ENCODE measurements around the gene SRPK3.

The SRPK3 gene

DNA sequence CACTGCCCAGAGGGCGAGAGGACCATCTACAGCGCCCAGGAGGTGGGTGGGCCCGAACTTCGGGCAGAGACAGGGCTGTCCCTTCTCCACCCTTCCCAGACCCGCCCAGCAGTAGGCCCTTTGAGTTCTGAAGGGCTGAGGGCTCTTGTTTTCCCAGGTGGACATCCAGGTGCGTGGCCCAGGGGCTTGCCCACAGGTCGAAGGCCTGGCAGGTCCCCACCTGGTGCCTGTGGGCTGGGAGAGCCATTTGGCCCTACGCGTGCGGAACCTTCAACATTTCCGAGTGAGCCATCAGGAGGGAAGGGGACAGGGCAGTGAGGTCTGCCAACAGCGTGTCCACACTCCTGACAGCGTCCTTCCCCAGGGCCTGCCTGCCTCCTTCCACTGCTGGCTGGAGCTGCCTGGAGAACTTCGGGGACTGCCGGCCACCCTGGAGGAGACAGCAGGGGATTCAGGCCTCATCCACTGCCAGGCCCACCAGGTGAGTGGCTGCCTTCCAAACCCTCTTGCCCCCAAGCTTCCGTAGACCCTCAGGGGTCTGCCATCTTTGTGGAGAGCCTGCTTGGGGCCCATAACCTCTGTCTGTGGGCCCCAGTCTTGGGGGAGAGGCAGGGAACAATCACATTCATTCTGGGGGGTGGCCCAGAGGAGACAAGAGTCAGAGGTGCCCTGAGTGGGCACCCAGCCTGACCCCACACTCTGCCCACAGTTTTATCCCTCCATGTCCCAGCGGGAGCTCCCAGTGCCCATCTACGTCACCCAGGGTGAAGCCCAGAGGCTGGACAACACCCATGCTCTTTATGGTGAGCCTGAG lies 10.0 kb upstream of the SRPK3 start:
- DNase-seq (ENCODE audit: low spot score) = peak; percentile 17

DNA sequence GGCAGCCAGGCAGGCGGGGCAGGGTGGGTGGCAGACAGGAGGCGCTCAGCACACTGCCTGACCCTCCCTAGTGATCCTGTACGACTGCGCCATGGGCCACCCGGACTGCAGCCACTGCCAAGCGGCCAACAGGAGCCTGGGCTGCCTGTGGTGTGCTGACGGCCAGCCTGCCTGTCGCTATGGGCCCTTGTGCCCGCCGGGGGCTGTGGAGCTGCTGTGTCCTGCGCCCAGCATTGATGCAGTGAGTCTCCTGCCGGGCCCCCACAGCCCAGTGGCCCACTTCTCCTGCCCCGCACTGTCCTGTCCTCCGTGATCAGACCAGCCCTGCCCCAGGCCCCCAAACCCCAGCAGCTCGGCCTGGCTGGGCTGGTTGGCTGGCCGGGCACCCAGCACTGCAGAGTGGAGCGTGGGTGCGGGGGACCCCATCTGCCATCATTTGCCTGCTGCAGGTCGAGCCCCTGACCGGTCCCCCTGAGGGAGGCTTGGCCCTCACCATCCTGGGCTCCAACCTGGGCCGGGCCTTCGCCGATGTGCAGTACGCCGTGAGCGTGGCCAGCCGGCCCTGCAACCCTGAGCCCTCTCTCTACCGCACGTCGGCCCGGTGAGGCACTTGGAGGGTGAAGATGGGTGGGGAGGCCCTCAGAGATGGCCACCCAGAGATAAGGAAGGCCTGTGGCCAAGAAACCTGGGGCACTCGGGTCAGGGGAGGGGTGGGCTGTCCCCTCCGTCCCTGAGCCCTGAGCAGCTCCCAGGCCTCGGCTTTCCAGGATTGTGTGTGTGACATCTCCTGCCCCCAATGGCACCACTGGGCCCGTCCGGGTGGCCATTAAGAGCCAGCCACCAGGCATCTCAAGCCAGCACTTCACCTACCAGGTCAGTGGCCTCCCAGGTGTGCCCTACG lies 9.2 kb upstream of the SRPK3 start:
- DNase-seq (ENCODE audit: low spot score) = no peak

DNA sequence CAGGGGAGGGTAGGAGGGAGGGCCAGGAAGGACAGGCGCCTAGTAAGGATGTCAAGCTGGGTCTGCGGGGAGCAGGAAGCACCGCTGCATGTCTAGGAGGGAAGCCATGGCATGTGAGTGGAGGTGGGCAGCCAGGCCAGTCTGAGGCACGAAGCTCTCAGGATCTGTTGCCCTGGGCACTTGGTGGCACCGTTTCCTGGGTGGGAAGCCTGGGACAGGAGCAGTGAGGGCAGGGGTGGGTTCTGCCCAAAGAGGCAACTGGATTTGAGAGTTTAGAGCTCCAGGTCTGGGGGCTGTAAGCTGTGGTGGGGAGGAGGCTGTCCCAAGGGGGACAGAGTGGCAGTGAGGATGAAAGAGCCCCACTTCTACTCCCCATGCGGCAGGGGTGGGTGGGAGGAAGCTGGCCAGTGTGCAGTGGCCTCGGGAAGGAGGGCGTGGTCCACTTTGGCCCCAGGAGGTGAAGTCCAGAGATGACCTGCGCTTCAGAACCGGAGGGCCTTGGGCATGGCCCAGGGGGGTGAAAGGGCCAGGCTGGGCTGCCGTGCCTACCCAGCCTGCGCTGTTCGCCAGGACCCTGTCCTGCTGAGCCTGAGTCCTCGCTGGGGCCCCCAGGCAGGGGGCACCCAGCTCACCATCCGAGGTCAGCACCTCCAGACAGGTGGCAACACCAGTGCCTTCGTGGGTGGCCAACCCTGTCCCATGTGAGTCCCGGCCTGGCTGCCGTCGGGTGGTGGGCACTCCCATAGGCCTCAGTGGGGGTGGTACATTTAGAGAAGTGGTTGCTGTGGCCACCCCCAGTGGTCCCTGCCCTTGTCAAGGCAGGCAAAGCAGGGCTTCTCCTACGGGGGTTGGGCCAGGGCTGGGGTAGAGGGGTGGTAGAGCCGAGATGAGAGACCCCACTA lies 8.3 kb upstream of the SRPK3 start:
- no peak for DNase-seq (ENCODE audit: low spot score)

DNA sequence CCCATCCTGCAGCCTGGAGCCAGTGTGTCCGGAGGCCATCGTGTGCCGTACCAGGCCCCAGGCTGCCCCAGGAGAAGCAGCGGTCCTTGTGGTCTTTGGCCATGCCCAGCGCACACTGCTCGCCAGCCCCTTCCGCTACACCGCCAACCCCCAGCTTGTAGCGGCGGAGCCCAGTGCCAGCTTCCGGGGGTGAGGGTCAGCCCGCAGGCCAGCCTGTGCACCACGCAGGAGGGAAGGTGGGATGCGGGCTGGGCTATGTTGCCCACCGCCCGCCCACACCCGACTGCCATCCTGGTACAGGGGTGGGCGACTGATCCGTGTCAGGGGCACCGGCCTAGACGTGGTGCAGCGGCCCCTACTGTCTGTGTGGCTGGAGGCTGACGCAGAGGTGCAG lies 7.6 kb upstream of the SRPK3 start:
- no peak for DNase-seq (ENCODE audit: low spot score)

DNA sequence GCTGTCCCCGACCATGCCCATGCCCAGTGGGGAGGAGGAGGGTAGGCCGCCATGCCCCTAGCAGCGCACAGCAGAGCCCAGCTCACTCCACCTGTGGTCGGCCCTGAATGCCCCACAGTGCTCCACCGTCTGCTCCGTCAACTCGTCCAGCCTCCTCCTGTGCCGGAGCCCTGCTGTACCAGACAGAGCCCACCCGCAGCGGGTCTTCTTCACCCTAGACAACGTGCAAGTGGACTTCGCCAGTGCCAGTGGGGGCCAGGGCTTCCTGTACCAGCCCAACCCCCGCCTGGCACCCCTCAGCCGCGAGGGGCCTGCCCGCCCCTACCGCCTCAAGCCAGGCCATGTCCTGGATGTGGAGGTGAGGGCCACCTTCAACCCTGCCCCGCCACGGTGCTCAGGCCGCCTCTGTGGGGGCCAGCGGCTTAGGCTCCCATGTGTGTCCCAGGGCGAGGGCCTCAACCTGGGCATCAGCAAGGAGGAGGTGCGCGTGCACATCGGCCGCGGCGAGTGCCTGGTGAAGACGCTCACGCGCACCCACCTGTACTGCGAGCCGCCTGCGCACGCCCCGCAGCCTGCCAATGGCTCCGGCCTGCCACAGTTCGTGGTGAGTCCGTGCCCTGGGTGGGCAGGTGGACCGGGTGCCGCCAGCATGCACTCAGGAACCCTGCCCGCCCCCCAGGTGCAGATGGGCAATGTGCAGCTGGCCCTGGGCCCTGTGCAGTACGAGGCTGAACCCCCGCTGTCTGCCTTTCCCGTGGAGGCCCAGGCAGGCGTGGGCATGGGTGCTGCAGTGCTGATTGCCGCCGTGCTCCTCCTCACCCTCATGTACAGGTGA lies 6.9 kb upstream of the SRPK3 start:
- DNase-seq (ENCODE audit: low spot score) = no peak

DNA sequence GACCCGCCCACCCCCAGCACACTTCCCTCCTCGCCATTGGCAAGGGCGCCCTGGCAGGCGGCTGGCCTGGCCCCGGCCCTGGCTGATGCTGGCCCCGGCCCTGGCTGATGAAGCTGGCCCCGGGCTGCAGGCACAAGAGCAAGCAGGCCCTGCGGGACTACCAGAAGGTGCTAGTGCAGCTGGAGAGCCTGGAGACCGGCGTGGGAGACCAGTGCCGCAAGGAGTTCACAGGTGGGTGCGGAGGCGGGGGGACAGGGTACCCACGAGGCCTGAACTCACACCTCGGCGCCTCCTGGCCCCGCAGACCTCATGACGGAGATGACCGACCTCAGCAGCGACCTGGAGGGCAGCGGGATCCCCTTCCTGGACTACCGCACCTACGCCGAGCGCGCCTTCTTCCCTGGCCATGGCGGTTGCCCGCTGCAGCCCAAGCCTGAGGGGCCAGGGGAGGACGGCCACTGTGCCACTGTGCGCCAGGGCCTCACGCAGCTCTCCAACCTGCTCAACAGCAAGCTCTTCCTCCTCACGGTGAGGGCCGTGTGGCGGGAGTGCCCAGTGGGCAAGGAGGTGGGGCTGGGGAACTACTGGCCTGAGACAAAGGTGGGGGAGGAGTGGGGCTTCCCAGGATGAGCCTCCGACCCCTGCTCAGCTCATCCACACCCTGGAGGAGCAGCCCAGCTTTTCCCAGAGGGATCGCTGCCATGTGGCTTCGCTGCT lies 6.1 kb upstream of the SRPK3 start:
- DNase-seq (ENCODE audit: low spot score) = no peak

DNA sequence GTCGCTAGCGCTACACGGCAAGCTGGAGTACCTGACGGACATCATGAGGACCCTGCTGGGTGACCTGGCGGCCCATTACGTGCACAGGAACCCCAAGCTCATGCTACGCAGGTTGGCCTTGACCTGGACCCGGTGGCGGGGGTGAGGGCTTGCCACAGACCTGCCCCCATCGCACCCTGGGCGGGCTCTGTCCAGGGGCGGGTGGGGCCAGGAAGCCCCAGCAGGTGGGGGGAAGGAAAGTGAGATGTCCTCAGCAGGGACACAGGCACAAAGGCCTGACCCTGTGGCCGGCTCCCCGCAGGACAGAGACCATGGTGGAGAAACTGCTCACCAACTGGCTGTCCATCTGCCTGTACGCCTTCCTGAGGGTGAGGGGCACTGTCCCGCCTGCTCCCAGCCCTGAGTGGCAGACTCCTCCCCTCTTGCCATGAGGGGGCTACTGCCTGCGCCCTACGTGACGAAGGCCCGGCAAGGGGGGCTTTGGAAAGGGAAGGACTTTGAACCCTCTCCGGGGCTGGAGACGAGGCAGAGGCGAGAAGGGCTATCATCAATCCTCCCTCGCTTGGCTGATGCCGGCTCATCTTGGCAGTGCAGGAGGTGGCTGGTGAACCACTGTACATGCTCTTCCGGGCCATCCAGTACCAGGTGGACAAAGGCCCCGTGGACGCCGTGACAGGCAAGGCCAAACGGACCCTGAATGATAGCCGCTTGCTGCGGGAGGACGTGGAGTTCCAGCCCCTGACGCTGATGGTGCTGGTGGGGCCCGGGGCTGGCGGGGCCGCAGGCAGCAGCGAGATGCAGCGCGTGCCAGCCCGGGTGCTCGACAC lies 5.3 kb upstream of the SRPK3 start:
- no peak for DNase-seq (ENCODE audit: low spot score)

DNA sequence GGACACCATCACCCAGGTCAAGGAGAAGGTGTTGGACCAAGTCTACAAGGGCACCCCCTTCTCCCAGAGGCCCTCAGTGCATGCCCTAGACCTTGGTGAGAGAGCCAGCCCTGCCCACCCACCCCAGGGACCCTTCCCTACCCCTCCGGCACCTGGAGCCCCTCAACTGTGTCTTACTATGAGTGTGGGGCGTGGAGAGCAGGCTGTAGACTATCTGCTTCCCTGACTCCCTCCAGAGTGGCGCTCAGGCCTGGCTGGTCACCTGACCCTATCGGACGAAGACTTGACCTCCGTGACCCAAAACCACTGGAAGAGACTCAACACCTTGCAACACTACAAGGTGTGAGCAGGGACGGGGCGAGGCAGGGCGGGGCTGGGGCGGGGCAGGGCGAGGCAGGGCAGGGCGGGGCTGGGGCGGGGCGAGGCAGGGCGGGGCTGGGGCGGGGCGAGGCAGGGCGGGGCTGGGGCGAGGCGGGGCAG lies 4.7 kb upstream of the SRPK3 start:
- no peak for DNase-seq (ENCODE audit: low spot score)

DNA sequence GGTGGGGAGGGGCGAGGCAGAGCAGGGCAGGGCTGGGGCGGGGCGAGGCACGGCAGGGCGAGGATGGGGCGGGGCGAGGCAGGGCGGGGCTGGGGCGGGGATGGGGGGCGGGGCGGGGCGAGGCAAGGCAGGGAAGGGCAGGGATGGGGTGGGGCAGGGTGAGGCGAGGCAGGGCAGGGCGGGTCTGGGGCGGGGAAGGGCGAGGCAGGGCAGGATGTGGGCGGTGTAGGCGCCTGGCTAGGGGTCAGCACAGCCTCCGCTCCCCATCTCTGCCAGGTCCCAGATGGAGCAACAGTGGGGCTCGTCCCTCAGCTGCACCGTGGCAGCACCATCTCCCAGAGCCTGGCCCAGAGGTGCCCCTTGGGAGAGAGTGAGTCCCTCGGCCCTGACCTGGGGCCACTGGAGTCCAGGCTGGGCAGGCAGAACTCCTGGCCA lies 4.2 kb upstream of the SRPK3 start:
- no peak for DNase-seq (ENCODE audit: low spot score)

DNA sequence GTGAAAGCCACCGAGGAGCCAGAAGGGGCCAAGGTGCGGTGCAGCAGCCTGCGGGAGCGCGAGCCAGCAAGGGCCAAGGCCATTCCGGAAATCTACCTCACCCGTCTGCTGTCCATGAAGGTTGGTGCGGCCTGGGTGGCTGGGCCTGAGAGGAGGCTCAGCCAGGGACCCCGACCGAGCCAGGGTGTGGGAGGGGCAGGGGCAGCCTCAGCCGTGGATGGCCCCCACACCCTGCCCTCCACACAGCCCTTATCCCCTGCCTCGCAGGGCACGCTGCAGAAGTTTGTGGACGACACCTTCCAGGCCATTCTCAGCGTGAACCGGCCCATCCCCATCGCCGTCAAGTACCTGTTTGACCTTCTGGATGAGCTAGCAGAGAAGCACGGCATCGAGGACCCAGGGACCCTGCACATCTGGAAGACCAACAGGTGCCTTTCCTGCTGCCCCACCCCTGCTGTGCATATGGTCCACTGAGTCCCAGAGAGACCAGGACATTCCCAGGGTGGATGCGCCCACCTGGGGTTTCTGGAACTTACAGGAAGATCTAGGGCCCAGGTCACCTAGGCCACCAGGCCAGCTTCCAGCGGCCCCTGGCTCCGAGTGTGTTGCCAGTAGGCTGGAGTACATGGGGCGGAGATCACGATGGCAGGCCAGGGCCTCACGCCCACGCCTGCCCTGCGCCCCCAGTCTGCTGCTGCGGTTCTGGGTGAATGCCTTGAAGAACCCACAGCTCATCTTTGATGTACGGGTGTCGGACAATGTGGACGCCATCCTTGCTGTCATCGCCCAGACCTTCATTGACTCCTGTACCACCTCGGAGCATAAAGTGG lies 3.4 kb upstream of the SRPK3 start:
- no peak for DNase-seq (ENCODE audit: low spot score)

DNA sequence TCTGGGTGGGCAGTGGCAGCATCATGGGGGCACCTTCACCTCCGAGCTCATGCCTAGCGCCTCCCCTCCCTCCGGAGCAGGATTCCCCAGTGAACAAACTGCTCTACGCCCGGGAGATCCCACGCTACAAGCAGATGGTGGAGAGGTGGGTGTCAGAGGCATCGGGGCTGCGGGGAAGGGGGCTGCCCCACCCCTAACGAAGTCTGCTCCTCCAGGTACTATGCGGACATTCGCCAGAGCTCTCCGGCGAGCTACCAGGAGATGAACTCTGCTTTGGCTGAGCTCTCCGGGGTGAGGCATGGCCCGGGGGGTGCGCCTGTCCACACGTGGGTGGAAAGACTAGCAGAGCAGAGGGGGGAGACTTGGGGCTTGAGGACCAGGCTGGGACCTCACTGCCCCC lies 2.7 kb upstream of the SRPK3 start:
- no peak for DNase-seq (ENCODE audit: low spot score)

DNA sequence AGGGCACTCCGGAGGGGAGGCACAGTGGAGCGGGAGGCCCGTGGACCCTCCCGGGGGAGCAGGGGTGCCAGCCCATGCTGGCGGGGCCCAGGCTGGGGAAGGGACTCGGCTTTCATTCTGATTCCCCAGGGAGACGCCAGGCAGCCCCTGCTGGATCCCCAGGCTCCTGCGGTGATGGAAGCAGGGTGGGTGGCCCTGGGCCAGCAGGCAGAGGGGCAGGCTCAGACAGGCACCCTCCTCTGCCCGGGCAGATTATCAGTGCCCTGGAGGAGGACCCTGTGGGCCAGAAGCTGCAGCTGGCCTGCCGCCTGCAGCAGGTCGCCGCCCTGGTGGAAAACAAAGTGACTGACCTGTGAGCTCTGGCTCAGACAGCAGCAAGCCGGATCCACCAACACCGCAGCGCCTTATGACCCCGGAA lies 2.1 kb upstream of the SRPK3 start:
- DNase-seq (ENCODE audit: low spot score) = no peak

DNA sequence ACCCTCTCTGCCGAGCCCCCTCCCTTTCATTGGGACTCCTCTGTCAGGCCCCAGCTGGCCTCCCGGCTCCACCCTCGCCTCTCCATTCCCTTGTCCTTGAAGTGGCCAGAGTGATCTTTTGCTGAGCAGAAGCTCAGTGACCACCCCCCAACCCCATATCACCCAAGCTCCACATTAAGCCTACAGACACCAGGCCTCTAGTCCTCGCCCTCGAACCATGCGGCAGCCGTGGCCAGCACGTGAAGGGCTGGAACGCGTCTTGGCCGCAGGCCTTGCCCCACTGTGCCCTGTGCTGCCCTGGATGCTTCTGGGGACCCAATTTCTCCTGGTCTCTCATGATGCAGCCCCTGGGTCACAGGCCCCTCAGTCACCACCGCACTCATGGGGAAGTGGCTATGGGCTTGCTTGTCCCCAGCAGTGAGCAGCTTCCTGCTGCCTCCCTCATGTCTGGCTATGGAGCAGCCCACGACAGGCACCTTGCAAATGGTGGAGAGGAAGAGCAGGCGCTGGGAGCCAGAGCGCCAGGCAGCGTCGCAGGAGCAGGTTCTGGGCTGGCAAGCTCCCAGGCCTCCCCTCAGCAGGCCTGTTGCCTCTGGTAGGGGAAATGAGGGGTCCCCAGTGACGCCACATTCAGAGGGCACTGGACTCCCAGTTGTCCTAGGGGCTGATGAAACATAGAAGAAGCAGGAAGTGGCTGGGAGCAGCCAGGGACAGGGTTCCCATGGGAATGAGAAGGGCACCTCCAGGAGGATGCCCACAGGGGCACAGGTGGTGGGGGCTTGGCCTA lies 757 bp upstream of the SRPK3 start:
- no peak for DNase-seq (ENCODE audit: low spot score)

DNA sequence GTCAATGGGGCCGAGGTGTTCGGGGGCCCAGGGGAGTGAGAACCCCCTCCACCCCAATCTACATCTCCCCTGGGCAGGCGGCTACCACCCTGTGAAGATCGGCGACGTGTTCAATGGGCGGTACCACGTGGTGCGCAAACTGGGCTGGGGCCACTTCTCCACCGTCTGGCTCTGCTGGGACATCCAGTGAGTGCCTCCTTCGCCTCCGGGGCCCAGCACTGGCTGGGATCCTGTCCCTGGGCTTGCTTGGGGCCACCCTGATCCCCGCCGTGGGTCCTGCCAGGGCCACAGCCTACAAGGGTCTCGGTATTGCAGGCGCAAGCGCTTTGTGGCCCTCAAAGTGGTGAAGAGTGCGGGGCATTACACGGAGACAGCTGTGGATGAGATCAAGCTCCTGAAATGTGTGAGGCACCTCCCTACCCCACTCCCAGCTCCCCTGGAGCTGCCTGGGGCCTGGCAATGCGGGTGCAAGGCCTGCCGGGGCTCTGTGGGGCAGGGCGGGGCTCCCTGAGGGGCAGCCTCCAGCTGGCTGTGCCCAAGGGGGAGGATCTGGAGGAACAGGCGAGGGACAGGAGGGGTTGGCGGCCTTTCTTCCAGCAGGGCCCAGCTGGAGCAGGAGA lies 697 bp downstream of the SRPK3 start:
- DNase-seq (ENCODE audit: low spot score) = no peak

DNA sequence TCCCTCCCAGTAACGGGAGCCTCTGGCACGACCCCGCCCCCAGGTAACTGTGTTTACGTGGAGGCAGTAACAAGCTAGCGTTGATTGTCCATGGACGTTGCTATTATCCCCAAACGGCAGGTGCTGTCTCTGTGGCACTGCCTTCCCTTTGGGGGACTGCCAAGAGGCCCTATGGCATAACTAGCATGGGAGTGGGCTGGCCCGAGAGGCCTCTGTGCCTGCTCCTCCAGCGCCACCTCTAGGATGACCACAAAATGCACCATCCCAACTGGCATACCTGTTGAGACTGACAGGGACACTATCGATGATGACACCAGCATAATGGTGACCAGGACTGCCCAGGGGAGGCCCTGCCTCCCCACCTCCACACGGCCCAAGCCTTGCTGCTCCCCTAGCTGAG lies 1.5 kb downstream of the SRPK3 start:
- DNase-seq (ENCODE audit: low spot score) = no peak

DNA sequence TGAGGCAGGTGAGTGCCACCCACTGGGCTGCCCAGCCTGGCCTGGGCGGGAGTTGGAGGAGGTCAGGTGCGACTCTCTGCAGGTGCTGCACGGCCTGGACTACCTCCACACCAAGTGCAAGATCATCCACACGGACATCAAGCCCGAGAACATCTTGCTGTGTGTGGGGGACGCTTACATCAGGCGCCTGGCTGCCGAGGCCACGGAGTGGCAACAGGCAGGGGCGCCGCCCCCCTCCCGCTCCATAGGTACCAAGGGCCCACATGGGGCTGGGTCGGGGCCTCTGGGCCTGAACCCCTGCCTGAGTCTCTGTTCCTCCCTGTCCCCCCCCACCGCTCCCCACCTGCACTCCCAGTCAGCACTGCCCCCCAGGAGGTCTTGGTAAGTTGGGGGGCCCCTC lies 2.0 kb downstream of the SRPK3 start:
- no peak for DNase-seq (ENCODE audit: low spot score)

DNA sequence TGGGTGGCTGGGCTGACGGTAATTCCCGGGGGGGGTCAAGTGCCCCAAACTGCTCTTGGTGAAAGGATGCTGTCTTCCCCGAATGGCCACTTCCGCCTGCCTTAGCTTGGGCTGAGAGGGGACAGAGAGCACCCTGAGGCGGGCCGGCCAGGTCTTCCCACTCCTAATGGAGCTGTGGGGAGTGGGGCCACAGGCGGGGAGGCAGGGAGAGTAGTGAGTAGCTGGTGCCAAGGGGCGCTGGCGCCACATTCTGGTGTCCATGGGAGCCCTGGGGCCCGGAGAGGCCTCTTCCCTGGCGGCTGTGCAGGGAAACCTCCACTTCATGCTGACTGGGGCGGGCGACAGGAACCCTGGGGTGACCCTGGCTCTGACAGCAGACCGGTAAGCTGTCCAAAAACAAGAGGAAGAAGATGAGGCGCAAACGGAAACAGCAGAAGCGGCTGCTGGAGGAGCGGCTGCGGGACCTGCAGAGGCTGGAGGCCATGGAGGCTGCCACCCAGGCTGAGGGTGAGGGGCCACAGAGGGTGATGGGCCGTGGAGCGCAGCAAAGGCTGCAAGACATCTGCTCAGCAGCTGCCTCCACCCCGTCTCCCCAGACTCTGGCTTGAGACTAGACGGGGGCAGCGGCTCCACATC lies 2.7 kb downstream of the SRPK3 start:
- DNase-seq (ENCODE audit: low spot score) = no peak

All from AG08396 (cell line).